Endodermal cell (in vitro differentiated cells): ENCODE results near the gene ITPK1. TPM values are rescaled to one million over a fixed set of nuclear protein-coding genes. Genes with fewer than 3 reads are reported as not detected.

Experiments
- DNase-seq: peaks from one replicate; pipeline ENCODE4 v3.0.0-alpha.2; 2017
- H3K27ac ChIP-seq: 2 replicates; pipeline ENCODE4 v1.5.1; 2013; ENCODE audit warnings: mild to moderate bottlenecking, low read depth, low read length, moderate library complexity
- H3K27me3 ChIP-seq: 2 replicates; pipeline ENCODE4 v1.6.1; 2013; ENCODE audit warnings: mild to moderate bottlenecking, low read length, moderate library complexity; ENCODE audit not compliant: insufficient read depth, control insufficient read depth, poor library complexity, severe bottlenecking
- H3K36me3 ChIP-seq: 2 replicates; pipeline ENCODE4 v1.7.0; 2013; ENCODE audit warnings: mild to moderate bottlenecking, low read length, moderate library complexity; ENCODE audit not compliant: control insufficient read depth, insufficient read depth
- H3K4me1 ChIP-seq: one replicate; pipeline ENCODE4 v1.7.0; 2013; ENCODE audit warnings: low read length; ENCODE audit not compliant: control insufficient read depth, insufficient read depth
- H3K4me3 ChIP-seq: 2 replicates; pipeline ENCODE4 v1.5.1; 2013; ENCODE audit warnings: mild to moderate bottlenecking, low read length, moderate library complexity
- H3K9ac ChIP-seq: 2 replicates; pipeline ENCODE4 v1.6.1; 2013; ENCODE audit warnings: mild to moderate bottlenecking, low read length, moderate library complexity; ENCODE audit not compliant: poor library complexity, severe bottlenecking; ENCODE audit errors: extremely low read depth
- H3K9me3 ChIP-seq: 2 replicates; pipeline ENCODE4 v1.6.1; 2013; ENCODE audit warnings: mild to moderate bottlenecking, low read length, moderate library complexity; ENCODE audit not compliant: control insufficient read depth
- H3K27ac Mint-ChIP-seq: 2 replicates; pipeline ENCODE4 v1.8.0; 2020; ENCODE audit warnings: mixed read lengths
- H3K27me3 Mint-ChIP-seq: 2 replicates; pipeline ENCODE4 v1.8.0; 2021; ENCODE audit warnings: mild to moderate bottlenecking, mixed read lengths; ENCODE audit not compliant: insufficient read depth
- H3K36me3 Mint-ChIP-seq: 2 replicates; pipeline ENCODE4 v1.8.0; 2020; ENCODE audit warnings: low read depth, mixed read lengths
- H3K4me1 Mint-ChIP-seq: 2 replicates; pipeline ENCODE4 v1.8.0; 2020; ENCODE audit warnings: mixed read lengths
- H3K4me3 Mint-ChIP-seq: 2 replicates; pipeline ENCODE4 v1.8.0; 2020; ENCODE audit warnings: mild to moderate bottlenecking, moderate library complexity, mixed read lengths
- H3K9me3 Mint-ChIP-seq: 2 replicates; pipeline ENCODE4 v1.8.0; 2020; ENCODE audit warnings: mild to moderate bottlenecking, mixed read lengths
- WGBS, 2 experiments: methylation state at CpG; one replicate each; pipeline versions ENCODE4 v1.1.5 to v1.1.7; 2013; ENCODE audit warnings: missing lambda C conversion rate in 2 of 2, mixed read lengths in 1 of 2; ENCODE audit not compliant: insufficient coverage in 1 of 2, insufficient read length in 1 of 2; 5-methylcytosine and 5-hydroxymethylcytosine counted together
- total RNA-seq, 2 donors: library from RNA; stranded (reverse); fragmentation: NEBNext Ultra II Directional in 1 of 2; extraction: Animal tissue kit (Norgen Biotek cat#: 25700) in 1 of 2; gene quantifications; 2 replicates in 1 of 2; 3 replicates in 1 of 2; pipeline ENCODE4 v1.2.1, GENCODE V29; 2021
- TF ChIP-seq, protein P1 (sequence below): fragments of 200-600 bp; sonication (generic); conservative IDR thresholded peaks from 2 replicates; pipeline ENCODE4 v1.5.0; 2021; ENCODE audit warnings: antibody characterized with exemption, mild to moderate bottlenecking

ITPK1 gene
- total RNA-seq, 2 donors from 2014 or later = 59.9 to 66.9 TPM

DNA sequence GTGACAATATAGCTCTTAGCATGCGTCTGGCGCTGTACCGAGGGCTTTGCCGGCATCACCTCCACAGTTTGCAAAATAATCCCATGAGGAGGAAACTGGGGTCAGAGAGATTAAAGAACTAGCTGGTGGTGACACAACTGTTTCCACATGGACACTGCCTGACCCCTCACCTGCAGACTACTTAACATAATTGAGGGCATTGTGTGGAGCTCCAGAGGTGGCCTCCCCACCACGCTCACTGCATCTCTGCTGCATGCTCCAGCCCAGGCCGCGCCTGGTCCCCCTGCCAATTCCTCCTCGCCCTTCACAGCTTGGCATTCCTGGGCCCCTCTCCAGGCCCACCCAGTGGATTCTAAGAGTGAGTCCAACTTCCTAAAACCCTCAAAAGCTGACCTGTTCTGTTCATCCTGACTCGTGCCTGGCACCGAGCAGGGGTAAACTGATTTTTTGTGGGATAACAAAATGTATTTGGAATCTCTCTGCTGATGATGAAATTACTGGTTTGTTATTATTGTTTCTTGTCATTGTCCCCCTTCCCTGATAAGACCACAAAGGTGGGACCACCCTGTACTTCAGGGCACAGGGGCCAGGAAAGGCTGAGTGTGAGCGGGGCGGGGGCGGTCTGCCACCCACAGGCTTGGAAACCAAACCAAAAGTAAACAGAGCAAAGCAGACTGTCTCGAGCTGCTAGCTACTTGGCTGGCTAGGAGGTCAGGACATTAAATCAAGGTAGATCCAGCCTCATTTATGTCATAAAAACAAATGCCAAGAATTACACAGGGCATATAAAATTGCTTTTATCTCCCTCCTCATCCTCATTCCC, 152.2 kb downstream of the ITPK1 start:
- no peaks in the 10 kb centered on the region for H3K27me3 ChIP-seq
- peaks cover 13% of the 10 kb centered on the region for H3K4me1 Mint-ChIP-seq
- no peak overlapping the region for H3K27ac ChIP-seq
- H3K9ac ChIP-seq = no peak overlapping the region
- H3K4me3 ChIP-seq = no peak overlapping the region
- TF ChIP-seq, protein P1, sequence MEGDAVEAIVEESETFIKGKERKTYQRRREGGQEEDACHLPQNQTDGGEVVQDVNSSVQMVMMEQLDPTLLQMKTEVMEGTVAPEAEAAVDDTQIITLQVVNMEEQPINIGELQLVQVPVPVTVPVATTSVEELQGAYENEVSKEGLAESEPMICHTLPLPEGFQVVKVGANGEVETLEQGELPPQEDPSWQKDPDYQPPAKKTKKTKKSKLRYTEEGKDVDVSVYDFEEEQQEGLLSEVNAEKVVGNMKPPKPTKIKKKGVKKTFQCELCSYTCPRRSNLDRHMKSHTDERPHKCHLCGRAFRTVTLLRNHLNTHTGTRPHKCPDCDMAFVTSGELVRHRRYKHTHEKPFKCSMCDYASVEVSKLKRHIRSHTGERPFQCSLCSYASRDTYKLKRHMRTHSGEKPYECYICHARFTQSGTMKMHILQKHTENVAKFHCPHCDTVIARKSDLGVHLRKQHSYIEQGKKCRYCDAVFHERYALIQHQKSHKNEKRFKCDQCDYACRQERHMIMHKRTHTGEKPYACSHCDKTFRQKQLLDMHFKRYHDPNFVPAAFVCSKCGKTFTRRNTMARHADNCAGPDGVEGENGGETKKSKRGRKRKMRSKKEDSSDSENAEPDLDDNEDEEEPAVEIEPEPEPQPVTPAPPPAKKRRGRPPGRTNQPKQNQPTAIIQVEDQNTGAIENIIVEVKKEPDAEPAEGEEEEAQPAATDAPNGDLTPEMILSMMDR = no peak
- H3K36me3 Mint-ChIP-seq = peaks cover 10% of the 10 kb centered on the region
- H3K9me3 Mint-ChIP-seq = peaks cover 15% of the 10 kb centered on the region
- no peaks in the 10 kb centered on the region for H3K36me3 ChIP-seq
- H3K27me3 Mint-ChIP-seq = no peaks in the 10 kb centered on the region
- H3K9me3 ChIP-seq = peaks cover 9% of the 10 kb centered on the region
- H3K27ac Mint-ChIP-seq = no peak overlapping the region
- no peaks in the 10 kb centered on the region for H3K4me1 ChIP-seq
- no peak overlapping the region for H3K4me3 Mint-ChIP-seq
- 86 to 88% methylated on average over 9 to 14 of the region's 14 CpGs for WGBS, 2 experiments
- no peak for DNase-seq

DNA sequence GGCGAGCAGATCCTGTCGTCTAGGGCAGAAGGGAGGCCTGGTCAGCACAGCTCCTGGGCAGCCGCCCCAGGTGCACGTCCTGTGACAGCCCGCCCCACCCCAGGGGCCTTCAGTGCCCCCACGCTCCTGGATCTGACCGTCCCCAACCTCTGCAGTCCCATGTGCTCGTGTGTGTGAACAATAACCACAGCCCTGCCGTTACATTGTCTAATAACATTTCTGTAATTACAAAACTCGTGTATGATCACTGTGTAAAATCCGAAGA, 153.0 kb downstream of the ITPK1 start:
- Histone ChIP-seq H3K9me3 (peaks cover 9% of the 10 kb centered on the region), H3K36me3 (no peaks in the 10 kb centered on the region), H3K9ac (no peak overlapping the region), H3K4me3 (no peak overlapping the region), H3K27me3 (no peaks in the 10 kb centered on the region), H3K4me1 (no peaks in the 10 kb centered on the region), H3K27ac (no peak overlapping the region)
- 94 to 99% methylated on average over 8 to 11 of the region's 11 CpGs for WGBS, 2 experiments
- Mint-ChIP-seq H3K4me1 (peaks cover 13% of the 10 kb centered on the region), H3K27ac (no peak overlapping the region), H3K27me3 (no peaks in the 10 kb centered on the region), H3K9me3 (peaks cover 14% of the 10 kb centered on the region), H3K36me3 (peaks cover 9% of the 10 kb centered on the region), H3K4me3 (no peak overlapping the region)
- DNase-seq = no peak
- TF ChIP-seq, protein P1 = no peak

DNA sequence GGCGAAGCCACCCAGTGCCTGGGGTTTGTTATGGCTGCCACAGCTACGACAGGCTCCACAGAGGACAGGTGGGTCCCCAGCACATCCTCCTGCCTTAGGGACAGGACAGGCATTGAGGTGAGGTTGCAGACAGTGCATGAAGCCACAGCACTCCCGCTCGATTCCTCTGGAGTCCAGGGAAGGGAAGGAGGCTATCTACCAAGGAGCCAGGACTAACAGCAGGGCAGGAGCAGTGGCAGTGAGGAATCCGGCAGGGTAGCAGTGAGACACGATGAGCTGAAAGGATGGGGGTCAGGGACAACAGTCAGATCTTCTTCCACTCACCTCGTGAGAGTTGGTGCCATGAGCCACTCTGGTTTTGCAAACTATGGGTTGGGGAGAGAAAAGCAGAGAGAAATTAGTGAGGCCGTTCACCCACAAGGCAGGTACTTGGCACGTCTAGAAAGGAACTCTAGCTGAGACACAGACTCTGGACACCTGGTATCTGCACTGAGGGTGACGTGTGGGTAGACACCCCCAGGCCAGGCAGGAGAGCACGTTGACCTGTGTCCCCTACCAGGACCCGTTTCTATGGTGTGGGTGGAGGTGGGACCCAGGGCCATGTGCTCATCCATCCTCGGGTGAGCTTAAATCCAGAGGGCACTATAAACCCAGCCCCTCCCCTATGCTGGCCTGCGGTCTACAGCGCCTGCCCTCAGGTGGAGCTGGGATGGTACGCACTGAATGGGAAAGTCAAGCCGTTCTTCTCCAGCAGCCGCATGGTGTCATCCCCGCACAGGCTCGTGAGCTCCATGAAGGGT, 153.5 kb downstream of the ITPK1 start:
- H3K4me1 Mint-ChIP-seq = peaks cover 13% of the 10 kb centered on the region
- H3K4me3 Mint-ChIP-seq = no peak overlapping the region
- no peaks in the 10 kb centered on the region for H3K36me3 ChIP-seq
- TF ChIP-seq, protein P1 = no peak
- H3K27ac Mint-ChIP-seq = no peak overlapping the region
- DNase-seq = no peak
- no peaks in the 10 kb centered on the region for H3K27me3 ChIP-seq
- no peak overlapping the region for H3K4me3 ChIP-seq
- H3K27ac ChIP-seq = no peak overlapping the region
- H3K4me1 ChIP-seq = no peaks in the 10 kb centered on the region
- H3K9ac ChIP-seq = no peak overlapping the region
- WGBS, 2 experiments = 95 to 96% methylated on average over 11 to 20 of the region's 20 CpGs
- H3K9me3 ChIP-seq = peaks cover 9% of the 10 kb centered on the region
- peaks cover 10% of the 10 kb centered on the region for H3K9me3 Mint-ChIP-seq
- H3K27me3 Mint-ChIP-seq = no peaks in the 10 kb centered on the region
- peaks cover 4% of the 10 kb centered on the region for H3K36me3 Mint-ChIP-seq
